Amygdala (tissue), 56 donors: ENCODE data around the gene SLC2A6.

Experiments used
- DNase-seq, 56 donors: peaks; one replicate each; lab custom pipeline; 2025; lab: John Stamatoyannopoulos, UW

The SLC2A6 gene

GRCh38 chr9:133445293-133445969, 33.5 kb downstream of the SLC2A6 start:
- DNase-seq = no peak

DNA sequence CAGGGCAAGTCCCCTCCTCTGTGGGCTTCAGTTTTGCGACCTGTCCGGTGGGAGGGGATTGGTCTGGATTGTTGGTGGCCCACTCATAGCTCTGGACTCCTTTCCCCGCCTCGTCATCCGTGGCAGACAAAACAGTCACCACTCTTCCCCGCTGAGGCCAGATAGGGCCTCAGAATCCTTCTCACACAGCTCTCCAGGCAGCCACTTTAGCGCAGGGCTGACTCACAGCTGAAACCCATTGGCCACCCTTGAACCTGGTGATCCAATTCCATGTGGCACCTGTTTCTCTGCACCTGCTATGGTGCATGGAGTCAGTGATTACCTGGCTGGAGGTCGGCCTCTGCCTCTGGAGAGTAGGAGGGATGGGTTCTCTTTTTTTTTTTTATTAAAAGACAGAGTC, 34.9 kb downstream of the SLC2A6 start:
- DNase-seq = no peak

GRCh38 chr9:133443248-133443647, 35.7 kb downstream of the SLC2A6 start:
- no peak for DNase-seq

- DNase-seq = no peak
Measured at GRCh38 chr9:133441571-133441970, 37.3 kb downstream of the SLC2A6 start.

DNA sequence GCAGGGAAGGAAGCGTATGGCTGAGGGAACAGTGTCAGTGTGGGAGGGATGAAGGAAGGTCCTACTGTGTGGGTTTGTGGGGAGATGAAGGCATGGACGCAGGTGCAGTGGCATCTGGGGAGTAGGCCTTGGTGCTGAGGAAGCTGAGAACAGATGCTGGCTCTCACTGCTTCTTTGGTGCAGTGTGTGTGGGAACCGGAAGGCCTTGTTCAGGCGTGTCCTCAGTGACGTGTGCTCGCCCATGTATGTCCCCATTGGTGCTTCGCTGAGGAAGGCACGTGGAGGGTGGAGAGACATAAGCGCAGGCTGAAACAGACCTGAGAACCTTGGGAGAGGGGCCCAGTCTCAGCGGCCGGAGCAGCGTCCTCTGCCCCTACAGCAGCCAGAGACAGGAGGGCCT, 38.0 kb downstream of the SLC2A6 start:
- no peak for DNase-seq

- no peak for DNase-seq
Measured at GRCh38 chr9:133439337-133439736, 39.6 kb downstream of the SLC2A6 start.

DNA sequence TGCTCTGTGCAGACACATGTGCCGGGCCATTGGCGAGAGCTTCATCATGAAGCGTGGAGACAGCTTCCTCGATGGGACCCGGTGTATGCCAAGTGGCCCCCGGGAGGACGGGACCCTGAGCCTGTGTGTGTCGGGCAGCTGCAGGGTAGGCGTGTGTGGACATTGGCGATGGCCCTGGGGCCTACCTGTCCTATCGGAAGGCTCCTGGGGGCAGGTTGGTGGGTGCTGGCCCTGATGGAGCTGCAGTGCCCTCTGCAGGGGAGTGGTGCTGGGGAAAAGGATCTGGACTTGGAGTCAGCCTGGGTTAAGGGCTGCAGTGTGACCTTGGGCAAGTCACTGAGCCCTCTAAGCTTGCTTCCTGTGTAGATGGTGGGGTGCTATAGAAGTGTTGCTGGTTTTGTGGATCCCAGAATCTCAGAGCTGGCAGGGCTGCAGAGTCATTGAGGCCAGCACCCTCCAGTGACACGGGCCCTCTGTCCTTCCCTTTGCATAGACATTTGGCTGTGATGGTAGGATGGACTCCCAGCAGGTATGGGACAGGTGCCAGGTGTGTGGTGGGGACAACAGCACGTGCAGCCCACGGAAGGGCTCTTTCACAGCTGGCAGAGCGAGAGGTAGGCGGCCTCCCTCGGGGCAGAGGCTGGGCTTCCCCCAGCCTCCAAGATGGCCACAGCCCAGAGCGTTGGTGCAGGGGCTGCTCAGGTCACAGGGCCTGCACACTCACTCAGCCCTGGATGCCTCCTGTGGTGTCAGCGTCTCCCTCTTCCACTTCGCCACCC, 41.0 kb downstream of the SLC2A6 start:
- no peak for DNase-seq

DNA sequence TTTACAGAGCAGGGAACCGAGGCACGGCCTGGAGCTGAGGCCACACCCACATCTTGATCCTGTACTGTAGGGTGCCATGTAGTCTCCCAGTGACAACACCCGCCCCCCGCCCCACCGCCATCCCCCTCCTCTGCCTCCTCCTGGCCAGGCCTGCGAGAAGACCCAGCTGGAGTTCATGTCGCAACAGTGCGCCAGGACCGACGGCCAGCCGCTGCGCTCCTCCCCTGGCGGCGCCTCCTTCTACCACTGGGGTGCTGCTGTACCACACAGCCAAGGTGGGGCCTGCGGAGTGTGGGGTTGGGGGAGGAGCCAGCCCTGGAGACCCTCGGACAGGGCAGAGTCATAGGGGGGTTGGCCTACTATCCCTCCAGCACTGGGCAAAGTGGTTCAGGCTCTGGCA, 42.2 kb downstream of the SLC2A6 start:
- DNase-seq = no peak

DNA sequence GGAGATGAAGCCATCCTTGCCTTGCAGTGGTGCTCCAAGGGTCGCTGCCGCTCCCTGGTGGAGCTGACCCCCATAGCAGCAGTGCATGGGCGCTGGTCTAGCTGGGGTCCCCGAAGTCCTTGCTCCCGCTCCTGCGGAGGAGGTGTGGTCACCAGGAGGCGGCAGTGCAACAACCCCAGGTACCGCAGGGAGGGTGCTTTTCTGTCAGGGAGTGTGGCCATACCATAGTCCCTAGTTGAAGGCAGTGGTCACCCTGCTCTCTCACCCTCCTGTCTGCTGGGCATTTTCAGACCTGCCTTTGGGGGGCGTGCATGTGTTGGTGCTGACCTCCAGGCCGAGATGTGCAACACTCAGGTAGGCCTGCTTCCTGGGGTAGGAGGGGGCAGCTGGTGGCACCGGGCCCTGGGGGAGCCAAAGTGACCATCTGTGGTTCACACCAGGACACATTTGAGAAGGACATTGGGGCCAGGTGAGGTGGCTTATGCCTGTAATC, 45.5 kb downstream of the SLC2A6 start:
- no peak for DNase-seq

DNA sequence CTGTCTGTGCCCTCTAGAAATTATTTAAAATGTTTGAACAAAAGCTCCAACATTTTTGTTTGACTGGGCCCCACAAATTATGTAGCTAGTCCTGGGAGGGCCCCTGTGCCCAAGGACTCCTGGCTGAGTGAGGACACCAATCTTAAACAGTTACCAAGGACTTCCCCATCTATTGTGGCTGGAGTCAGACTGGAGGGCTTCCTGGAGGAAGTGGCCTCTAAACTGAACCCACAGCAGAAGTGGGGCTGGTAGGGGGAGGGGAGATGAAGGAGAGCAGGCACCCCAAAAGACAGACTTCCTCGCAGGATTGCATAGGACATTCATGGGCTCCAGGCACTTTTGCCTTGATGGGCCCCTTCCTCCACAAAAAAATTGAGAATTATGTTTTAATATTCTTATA, 48.7 kb downstream of the SLC2A6 start:
- no peak for DNase-seq

DNA sequence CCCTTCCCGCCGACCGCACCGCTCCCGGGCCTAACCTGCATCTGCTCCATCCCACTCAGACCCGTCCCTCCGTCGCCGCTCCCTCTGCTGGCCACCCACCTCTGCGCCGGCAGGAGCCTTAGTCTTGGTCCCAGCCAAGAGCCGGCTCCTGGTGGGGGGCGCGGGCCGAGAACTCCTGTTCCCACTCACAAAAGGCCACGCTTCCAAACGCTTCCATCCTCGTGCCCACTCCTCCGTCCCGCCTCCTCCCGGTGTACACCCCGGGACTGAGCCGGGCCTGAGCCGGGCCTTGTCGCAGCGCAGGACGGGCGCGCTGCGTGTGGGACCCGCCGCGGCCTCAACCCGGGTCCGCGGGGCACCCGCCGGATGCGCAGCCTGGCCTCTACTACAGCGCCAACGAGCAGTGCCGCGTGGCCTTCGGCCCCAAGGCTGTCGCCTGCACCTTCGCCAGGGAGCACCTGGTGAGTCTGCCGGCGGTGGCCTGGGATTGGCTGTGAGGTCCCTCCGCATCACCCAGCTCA, 49.2 kb downstream of the SLC2A6 start:
- no peak for DNase-seq

DNA sequence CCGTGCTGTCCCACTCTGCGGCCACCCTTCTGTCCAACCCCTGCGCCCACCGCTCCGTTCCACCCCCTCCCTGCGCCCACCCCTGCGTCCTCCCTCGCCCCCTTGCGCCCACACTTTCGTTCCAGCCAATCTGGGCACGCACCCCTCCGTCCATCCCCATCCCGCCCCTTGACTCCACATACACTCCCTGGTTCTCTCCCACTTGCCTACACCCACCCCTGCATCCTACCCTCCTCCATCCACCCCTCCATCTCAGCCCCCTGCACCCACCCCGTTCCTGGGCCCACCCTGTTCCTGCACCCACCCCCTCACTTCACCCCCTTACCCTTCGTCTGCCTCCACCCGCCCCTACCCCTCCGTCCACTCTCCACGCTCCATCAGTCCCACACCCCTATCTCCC, 49.7 kb downstream of the SLC2A6 start:
- no peak for DNase-seq

DNA sequence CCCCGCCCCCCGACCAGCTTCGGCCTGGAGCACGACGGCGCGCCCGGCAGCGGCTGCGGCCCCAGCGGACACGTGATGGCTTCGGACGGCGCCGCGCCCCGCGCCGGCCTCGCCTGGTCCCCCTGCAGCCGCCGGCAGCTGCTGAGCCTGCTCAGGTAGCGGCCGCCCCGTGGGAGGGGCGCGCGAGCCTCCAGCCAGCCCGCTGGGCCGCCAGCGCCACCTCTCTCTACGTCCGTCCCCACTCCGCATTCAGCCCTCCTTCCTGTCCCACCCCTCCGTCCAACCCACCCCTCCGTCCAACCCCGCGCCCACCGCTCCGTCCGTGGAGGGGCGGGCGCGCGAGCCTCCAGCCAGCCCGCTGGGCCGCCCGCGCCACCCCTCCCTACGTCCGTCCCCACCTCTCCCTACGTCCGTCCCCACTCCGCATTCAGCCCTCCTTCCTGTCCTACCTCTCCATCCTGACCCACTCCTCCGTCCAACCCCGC, 50.2 kb downstream of the SLC2A6 start:
- no peak for DNase-seq

DNA sequence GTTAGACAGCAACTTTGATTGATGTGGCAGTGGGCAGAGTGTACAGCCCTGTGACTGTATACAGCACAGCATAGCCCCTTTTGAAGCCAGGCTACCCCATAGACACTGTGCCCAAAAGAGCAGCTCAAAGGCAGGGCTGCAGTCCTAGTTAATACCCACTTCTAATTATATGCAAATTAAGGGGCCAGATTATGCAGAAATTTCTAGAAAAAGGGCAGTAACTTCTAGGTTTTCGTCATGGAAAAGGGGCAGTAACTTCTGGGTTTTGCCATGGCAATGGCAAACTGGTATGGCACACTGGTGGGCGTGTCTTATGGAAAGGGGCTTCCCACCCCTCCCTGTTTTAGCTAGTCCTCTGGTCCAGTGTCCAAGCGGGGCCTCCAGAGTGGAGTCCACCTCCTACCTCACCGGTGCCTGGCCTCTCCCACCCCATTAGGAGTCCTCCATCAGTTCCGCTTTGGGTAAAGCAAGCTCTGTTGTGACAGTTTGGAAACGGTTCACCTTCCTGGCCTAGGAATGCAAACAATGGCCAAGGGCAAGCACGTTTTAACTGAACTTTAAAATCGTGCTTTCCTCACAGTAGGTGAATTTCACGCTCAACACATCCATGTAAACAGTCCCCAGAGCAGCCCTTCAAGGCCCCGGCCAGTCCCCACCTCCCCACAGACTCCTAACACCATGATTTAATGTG, 51.1 kb downstream of the SLC2A6 start:
- DNase-seq = no peak

DNA sequence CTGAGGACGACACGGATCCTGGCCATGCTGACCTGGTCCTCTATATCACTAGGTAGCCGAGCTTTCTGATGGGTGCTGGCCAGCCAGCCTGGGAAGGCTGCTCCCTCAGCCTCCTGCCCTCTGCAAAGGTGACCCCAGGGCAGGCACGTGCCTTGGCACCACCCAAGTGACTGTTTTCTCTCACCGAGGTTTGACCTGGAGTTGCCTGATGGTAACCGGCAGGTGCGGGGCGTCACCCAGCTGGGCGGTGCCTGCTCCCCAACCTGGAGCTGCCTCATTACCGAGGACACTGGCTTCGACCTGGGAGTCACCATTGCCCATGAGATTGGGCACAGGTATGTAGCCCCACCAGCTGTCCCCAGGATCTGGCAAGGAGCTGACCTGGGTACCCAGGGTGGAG, 52.9 kb downstream of the SLC2A6 start:
- DNase-seq = no peak

DNA sequence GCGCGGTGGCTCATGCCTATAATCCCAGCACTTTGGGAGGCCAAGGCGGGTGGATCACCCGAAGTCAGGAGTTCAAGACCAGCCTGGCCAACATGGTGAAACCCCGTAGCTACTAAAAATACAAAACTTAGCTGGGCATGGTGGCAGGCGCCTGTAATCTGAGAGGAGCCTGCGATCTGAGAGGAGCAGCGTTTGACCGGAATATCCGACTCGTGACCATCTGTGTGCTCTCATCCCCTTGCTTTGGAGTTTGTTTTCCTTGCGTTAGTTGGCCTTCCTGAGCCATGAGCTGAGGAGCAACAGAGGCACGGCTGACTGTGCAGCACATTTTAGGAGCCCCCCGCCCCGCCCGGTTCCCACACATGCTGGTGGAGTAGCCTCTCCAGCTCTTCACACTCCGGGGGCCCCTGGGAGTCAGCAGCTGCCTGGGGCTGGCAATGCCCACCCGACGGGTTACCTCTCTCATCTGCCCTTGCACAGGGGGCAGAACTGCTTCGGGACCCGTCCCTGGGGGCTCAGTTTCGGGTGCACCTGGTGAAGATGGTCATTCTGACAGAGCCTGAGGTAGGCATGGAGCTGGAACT, 53.8 kb downstream of the SLC2A6 start:
- DNase-seq = no peak

DNA sequence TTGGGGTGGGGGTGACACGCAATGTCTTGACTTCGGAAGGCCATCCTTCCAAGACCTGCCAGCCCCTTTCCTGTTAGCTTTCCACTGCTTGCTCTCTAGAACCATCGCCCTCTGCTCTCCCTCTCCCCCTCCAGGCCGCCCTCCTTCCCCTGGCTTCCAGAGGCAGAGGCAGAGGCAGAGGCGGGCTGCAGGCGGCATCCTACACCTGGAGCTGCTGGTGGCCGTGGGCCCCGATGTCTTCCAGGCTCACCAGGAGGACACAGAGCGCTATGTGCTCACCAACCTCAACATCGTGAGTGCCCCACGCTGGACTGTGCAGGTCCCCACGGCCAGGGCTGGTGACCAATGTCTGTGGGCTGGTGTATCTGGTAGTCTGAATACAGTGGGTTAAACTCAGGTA, 54.7 kb downstream of the SLC2A6 start:
- no peak for DNase-seq

- no peak for DNase-seq
Measured at GRCh38 chr9:133423216-133423615, 55.7 kb downstream of the SLC2A6 start.

DNA sequence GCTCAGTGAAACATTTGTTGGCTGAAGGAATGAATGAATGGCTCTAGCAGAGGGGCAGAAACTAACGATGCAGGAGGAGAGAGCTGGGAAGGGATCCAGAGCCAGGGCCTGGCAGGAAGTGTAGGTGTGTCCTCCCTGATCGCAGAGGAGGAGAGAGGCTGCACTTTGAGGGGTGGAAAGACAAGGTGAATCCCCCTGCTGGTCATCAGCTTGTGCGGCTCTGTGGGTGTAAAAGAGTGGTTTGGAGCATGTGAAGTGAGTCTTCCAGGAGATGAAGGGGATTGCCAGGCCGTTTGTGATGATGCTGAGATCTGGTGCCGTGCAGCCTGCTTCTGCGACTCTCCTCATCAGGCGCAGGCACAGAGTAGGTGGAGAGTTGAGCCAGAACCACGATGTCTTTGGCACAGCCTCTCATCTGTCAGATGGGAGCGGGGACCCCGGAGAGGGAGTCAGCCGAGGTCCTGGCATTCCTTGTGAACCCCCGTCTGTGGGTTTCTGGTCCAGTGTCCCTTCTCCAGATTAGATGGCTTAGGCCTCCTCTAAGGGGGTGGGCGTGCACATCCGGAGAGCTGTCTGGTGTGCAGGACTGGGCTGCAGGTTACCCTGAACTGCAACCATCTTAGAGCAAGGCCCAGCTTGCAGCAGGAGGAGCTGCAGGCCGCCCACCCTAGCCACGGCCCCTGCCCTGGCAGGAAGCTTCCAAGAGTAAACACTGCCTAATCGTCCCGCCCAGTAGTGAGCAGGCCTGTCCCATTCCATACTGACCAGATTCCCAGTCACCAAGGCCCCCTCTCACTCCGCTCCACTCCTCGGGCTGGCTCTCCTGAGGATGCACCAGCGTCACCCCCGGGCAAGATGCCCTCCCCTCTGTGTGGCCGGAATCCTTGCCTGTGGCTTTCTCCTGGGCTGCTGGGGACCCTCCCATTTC, 57.0 kb downstream of the SLC2A6 start, which contains the start of gene ADAMTS13:
Gene ADAMTS13, plus strand, starts transcription at position 753 of the 928 bp plus-strand sequence. Its CDS starts 77 bp downstream, at position 830.
- peak in 1 of 56 donors; percentile 55 for DNase-seq
